ENCODE data around the gene MPND. TPM values are rescaled to one million over a fixed set of nuclear protein-coding genes. Genes with fewer than 3 reads are reported as not detected.

MPND gene
- total RNA-seq, 3 donors from 2014 or later, result 43.8 to 82.8 (median 49.0) TPM

- Histone ChIP-seq H3K36me3 (ENCODE audit: low read depth) (no peaks in the 10 kb centered on the region), H3K4me3 (no peak overlapping the region), H3K9me3 (no peaks in the 10 kb centered on the region), H3K4me1 (ENCODE audit: low read depth) (peaks cover 57% of the 10 kb centered on the region)
- TF ChIP-seq CTCF (IDR thresholded peaks at IDR 0.05), result no peak
- no peak for DNase-seq
- no peak for ATAC-seq
- intact Hi-C loops (cut with DNase I, micrococcal nuclease), result no loop called here
These were observed 27.2 kb downstream of the MPND start for GRCh38 chr19:4370418-4371041.

- intact Hi-C loops (cut with DNase I, micrococcal nuclease), result no loop called here
- no peaks in the 10 kb centered on the region for H3K36me3 ChIP-seq (ENCODE audit: low read depth)
- DNase-seq, result no peak
- no peaks in the 10 kb centered on the region for H3K9me3 ChIP-seq
- TF ChIP-seq CTCF (IDR thresholded peaks at IDR 0.05), result no peak
- peaks cover 67% of the 10 kb centered on the region for H3K4me1 ChIP-seq (ENCODE audit: low read depth)
- ATAC-seq, result no peak
- H3K4me3 ChIP-seq, result no peak overlapping the region
These were observed 28.1 kb downstream of the MPND start for GRCh38 chr19:4371247-4372164.

- peaks cover 68% of the 10 kb centered on the region for H3K4me1 ChIP-seq (ENCODE audit: low read depth)
- no peaks in the 10 kb centered on the region for H3K9me3 ChIP-seq
- TF ChIP-seq CTCF (IDR thresholded peaks at IDR 0.05), result no peak
- DNase-seq (no peak), ATAC-seq (no peak)
- H3K36me3 ChIP-seq (ENCODE audit: low read depth), result no peaks in the 10 kb centered on the region
- intact Hi-C loops (cut with DNase I, micrococcal nuclease), result no loop called here
- H3K4me3 ChIP-seq, result no peak overlapping the region
These were observed 29.0 kb downstream of the MPND start for GRCh38 chr19:4372165-4373012.

- ATAC-seq (no peak), DNase-seq (no peak)
- no peaks in the 10 kb centered on the region for H3K9me3 ChIP-seq
- peaks cover 68% of the 10 kb centered on the region for H3K4me1 ChIP-seq (ENCODE audit: low read depth)
- no peak for TF ChIP-seq CTCF (IDR thresholded peaks at IDR 0.05)
- intact Hi-C loops (cut with DNase I, micrococcal nuclease), result no loop called here
- H3K4me3 ChIP-seq, result no peak overlapping the region
- H3K36me3 ChIP-seq (ENCODE audit: low read depth), result no peaks in the 10 kb centered on the region
These were observed 29.6 kb downstream of the MPND start for GRCh38 chr19:4373013-4373367.

- Histone ChIP-seq H3K9me3 (no peaks in the 10 kb centered on the region), H3K36me3 (ENCODE audit: low read depth) (no peaks in the 10 kb centered on the region), H3K4me3 (no peak overlapping the region), H3K4me1 (ENCODE audit: low read depth) (peaks cover 61% of the 10 kb centered on the region)
- ATAC-seq (no peak), DNase-seq (peak in 1 of 3 donors; percentile 57)
- TF ChIP-seq CTCF (IDR thresholded peaks at IDR 0.05), result no peak
- intact Hi-C loops (cut with DNase I, micrococcal nuclease), result no loop called here
These were observed 30.5 kb downstream of the MPND start for GRCh38 chr19:4373601-4374497.
